ENCODE measurements around the gene HRH2. TPM values are rescaled to one million over a fixed set of nuclear protein-coding genes. Genes with fewer than 3 reads are reported as not detected.
"Not testable (repeated sequence)": the region's sequence is repeated elsewhere in the genome, so short reads cannot be mapped to it uniquely, and the experiment has no call there.

HRH2 gene
- polyA plus RNA-seq, 3 donors, result 0.69 to 7.0 (median 4.7) TPM

DNA sequence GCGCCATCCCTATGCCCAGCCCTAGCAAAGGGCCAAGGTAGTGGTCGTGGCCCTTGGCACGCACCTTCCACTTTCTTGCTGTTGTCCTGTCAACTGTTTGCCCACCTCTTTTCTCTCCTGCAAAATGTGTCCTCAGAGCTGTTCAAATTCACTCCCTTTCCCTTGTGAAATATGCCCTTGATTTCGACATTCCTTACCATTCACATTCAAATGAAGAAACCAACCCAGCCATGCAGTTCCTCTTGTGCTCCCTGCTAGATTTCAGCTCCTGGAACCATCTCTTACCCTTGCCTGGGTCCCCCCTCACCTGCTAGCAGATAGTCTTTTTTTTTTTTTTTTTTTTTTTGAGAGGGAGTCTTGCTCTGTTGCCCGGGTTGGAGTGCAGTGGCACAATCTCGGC, 19.6 kb upstream of the HRH2 start:
- no peak overlapping the region for H3K27ac ChIP-seq (ENCODE audit: low read depth, low read length)
- 51 to 89% (median 57%) methylated on average over 6 of the region's 6 CpGs for WGBS, 3 donors

DNA sequence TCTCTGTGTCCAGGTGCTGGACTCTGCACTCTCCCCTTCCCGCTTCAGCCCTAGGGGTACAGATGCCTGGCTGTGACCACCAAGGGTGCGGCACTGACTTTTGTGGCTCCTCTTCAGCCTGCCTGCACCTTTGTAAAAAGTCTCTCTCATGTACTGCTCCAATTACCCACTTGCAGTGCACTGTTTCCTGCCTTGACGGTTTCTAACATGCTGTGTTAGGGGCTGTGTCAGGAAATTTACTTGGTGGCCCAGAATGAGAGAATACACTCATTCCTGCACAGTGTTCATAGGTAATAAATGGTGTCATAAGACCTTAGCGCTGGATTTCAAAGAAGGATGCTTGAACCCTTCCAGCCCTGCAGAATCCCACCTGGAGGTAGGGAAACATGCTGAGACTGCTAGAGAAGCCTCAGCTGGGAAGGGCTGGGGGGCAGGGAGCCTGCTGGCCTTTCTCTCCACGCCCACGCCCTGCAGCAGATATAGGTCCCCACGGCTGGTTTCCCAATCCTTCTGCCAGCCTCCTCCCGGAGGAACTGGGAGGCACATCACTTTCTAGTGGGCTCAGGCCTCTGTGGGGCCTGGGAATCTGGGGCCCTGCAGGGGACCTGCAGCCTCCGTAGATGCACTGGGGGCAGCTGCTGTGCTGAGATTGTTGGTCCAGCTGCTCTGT, 17.6 kb upstream of the HRH2 start:
- 49 to 71% (median 52%) methylated on average over 9 of the region's 9 CpGs for WGBS, 3 donors

DNA sequence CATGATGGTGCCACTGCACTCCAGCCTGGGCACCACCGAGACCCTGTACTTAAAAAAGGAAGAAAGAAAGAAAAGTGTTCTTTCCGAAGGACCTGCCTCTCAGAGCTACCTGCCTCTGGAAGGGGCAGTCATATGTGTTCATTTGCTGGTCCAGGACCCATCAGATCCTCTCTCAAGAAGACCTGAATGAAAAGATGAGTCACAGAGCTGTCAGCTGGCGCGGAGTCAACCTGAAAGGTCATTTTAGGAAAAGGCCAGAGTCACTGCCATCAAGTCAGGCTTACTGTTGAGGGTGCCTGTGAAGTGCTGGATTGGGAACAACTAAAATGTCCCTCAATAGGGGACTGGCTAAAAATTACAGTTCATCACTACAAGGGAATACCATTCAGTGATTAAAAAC, 14.9 kb upstream of the HRH2 start:
- WGBS, 3 donors, result 90 to 92% (median 92%) methylated on average over 4 of the region's 4 CpGs

More for the DNA sequence above, 17.6 kb upstream of the HRH2 start:
- H3K27ac ChIP-seq (ENCODE audit: low read depth, low read length), result no peak overlapping the region

GRCh38 chr5:175646251-175646650, 11.6 kb upstream of the HRH2 start:
- no peak overlapping the region for H3K27ac ChIP-seq (ENCODE audit: low read depth, low read length)
- WGBS, 3 donors, result 86 to 90% (median 89%) methylated on average over 3 of the region's 3 CpGs

More for the DNA sequence above, 14.9 kb upstream of the HRH2 start:
- H3K27ac ChIP-seq (ENCODE audit: low read depth, low read length), result no peak overlapping the region

DNA sequence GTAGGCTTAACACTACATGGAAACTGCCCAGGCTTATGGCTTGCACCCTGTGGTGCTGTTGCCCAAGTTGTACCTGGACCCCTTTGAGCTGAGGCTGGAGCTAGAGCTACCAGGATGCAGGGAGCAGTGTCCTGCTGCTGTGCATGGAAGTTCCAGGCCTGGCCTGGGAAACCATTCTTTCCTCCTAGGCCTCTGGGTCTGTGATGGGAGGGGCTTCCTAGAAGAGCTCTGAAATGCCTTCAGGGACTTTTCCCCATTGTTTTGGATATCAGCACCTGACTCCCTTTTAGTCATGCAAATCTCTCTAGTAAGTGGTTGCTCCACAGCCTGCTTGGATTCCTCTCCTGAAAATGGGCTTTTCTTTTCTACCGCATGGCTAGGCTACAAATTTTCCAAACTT, 7.9 kb upstream of the HRH2 start:
- WGBS, 3 donors, result 95 to 100% (median 100%) methylated on average over 1 of the region's 1 CpG
- H3K27ac ChIP-seq (ENCODE audit: low read depth, low read length), result no peak overlapping the region

GRCh38 chr5:175650430-175651205, 7.3 kb upstream of the HRH2 start:
- not testable (repeated sequence) for H3K27ac ChIP-seq (ENCODE audit: low read depth, low read length)

- WGBS, 3 donors, result 46 to 75% (median 47%) methylated on average over 11 of the region's 11 CpGs
- H3K27ac ChIP-seq (ENCODE audit: low read depth, low read length), result no peak overlapping the region
Measured at GRCh38 chr5:175652741-175653663, 4.9 kb upstream of the HRH2 start.

DNA sequence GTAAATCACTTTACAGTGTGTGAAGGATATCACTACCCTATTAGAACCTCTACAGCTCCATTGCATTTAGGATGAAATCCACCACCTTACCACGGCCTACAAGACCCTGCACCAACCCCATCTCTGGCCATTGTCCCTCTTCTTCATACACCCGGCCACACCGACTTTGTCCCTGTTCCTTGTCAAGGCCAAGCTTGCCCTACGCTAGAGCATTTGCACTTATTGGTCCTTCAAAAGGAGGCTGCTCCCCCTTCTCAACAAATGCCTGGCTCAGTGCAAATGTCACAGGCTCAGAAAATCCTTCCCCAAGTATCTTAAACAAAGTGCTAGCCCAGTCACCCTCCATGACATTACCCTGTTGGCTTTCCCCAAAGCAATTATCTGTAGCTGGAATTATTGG, 4.1 kb upstream of the HRH2 start:
- 89 to 91% (median 90%) methylated on average over 4 of the region's 4 CpGs for WGBS, 3 donors
- no peak overlapping the region for H3K27ac ChIP-seq (ENCODE audit: low read depth, low read length)

DNA sequence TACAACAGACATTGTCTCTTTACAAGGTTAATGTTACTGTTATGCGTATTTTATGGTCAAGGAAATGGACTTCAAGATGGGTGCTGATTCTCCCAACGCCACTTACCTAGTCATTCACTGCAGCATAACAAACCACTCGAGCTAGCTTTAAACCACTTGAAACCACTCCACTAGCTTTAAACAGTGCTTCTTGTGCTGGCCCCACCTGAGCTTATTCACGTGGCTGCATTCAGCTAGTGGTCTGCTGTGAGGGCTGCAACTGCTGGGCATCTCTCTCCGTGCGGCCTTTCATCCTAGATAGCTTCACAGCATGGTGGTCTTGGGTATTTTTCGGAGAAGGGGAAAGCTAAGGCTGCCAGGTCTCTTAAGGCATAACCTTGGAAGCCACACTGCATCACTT, 3.5 kb upstream of the HRH2 start:
- H3K27ac ChIP-seq (ENCODE audit: low read depth, low read length), result no peak overlapping the region
- 79 to 90% (median 84%) methylated on average over 7 of the region's 7 CpGs for WGBS, 3 donors

- WGBS, 3 donors, result 76 to 86% (median 80%) methylated on average over 8 of the region's 8 CpGs
- no peak overlapping the region for H3K27ac ChIP-seq (ENCODE audit: low read depth, low read length)
Measured at GRCh38 chr5:175654807-175655206, 3.1 kb upstream of the HRH2 start.

GRCh38 chr5:175655411-175655810, 2.5 kb upstream of the HRH2 start:
- no peak overlapping the region for H3K27ac ChIP-seq (ENCODE audit: low read depth, low read length)
- WGBS, 3 donors, result 43 to 88% (median 59%) methylated on average over 2 of the region's 2 CpGs

DNA sequence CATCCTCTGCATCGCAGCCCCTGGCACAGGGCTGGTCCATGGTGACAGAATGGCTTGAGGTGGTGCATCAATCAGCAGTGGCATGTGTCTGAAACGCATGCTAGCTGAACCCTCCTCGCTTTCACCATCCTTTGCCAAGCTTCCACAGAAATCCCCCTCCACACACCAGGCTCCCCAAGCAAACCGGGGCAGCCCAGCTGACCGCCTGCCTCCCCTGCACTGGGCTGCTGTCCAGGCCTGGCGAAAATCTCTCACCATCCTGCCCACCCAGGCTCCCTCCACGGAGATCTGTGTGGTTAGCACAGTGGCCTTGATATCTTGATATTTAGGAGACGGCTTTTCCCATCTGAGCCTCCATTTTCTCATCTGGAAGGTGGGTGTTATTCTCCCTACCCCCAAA, 905 bp upstream of the HRH2 start:
- no peak overlapping the region for H3K27ac ChIP-seq (ENCODE audit: low read depth, low read length)
- WGBS, 3 donors, result 62 to 70% (median 68%) methylated on average over 8 of the region's 8 CpGs

DNA sequence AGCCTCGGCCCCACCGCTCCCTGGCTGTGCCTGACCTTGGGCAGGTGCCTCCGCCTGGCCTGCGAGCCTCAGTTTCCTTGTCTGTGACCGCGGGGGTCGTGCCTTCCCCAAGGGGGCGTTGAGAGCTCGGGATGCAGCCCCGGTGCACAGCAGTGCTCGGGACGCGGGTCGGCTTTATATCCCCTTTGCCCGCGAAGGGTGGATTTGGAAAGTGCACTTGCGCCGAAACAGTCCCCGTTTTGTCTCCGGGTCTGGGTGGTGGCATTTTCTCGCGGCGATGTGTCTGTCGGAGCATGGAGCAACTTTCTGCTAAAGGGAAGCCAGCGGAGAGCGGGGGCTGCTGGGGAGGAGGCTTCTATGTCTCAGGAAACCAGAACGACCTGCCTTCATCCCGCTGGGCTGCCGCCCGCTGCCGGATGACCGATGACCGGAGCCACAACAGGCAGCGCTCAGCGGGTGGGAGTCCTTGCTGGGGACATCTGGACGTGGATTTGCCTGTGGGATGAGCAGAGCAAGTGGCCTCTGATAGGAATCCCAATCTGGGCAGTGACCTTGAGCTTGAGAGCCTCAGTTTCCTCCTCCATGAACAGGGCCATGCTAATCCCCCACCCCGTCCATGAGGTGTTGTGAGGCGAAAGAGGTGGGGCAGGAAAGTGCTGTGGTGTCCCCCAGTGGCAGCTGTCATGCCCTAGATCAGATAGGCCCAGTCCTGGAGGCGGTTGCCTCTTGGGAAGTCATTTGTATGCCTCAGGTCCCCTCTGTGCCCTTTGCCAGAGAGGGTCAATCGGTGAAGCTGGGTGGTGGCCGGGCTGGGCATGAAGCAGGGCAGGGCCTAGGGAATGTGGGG, 651 bp downstream of the HRH2 start:
- WGBS, 3 donors, result 8 to 18% (median 9%) methylated on average over 41 of the region's 41 CpGs
- no peak overlapping the region for H3K27ac ChIP-seq (ENCODE audit: low read depth, low read length)

DNA sequence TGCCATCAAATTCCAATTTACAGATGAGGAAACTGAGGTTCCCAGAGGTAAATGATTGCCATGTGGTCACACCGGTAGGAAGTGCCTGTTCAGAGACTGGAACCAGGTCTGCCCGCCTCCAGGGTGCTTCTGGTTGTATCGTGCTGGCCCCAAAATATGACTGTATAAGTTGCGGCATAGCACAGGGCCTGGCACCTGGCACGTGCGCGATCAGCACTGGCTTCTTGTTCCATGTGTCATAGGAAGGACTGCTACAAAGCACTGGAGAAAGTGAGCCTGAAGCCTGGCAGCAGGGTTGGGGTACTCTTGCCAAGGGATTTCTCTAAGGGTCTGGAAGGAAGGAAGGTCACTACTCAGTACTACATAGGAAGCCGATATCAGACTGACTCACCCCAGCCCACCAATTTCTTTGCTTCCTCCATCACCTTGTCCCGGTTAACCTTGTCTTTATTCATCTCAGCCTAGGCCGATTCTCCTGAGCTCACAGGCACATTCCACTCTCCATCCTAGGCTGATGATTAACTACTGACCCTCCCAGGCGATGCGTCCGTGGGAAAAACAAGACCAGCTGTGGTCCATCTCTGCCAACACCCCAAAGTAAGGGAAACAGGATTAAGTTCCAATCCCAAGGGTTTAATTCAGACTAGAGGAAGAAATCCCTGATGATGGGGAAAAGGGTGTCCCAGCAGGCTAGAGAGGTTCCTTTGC, 1.8 kb downstream of the HRH2 start:
- WGBS, 3 donors, result 65 to 68% (median 66%) methylated on average over 13 of the region's 13 CpGs
- H3K27ac ChIP-seq (ENCODE audit: low read depth, low read length), result no peak overlapping the region

DNA sequence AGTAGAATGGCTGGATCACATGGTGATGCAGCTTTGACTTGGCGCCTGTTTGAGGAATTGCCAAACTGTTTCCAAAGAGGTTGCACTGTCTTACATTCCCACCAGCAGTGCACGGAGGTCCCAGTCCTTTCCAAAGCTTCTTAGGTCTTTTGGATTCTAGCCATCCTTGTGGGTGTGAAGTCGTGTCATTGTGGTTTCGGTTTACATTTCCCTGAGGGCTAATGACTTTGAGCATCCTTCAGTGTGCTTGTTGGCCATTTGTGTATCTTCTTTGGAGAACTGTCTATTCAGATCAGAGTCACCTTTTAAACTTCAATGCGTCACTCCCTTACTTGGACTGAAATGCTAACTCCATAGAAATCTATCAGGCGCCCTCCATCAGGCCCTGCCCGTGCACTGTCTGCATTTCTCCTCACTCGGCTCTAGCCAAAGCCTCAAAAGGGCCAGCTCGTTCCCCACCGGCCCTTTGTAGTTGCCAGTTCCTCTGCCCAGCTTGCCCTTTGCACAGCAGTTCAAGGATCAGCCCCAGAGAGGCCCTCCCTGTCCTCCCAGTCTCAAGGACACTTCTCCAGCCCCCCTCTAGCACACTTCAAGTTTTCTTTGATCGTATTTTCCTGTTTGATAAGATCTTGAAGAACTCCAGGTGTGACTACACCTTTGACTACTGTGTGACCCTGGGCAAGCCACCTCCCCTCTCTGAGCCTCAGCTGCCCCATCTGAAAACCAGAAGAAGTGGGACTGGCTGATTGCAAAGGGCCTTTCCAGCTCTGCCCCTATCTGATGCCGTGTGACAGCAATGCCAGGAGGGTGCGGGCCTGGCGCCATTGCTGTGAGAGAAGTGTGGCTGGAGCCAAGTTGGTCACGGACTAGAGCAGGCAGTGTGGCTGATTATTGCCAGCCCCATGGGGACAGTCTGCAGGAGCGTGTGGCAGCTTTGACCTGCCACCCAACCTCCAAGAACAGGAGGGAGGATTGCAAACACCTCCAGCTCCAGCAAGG, 5.6 kb downstream of the HRH2 start:
- no peak overlapping the region for H3K27ac ChIP-seq (ENCODE audit: low read depth, low read length)
- 50 to 68% (median 65%) methylated on average over 16 of the region's 16 CpGs for WGBS, 3 donors

DNA sequence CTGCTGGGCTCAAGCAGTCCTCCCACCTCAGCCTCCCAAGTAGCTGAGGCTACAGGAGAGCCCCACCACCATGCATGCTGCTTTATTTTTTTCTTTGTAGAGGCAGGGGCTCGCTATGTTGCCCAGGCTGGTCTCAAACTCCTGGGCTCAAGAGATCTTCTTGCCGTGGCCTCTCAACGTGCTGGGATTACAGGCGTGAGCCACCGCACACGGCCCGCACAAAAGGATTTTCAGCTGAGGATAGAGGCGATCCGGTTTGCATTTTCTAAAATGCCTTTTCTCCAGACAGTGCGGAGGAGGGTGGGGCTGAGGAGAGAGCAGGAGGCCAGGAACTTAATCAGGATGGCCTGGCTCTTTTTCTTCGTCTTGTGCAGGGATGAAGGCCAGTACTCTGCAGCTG, 6.9 kb downstream of the HRH2 start:
- no peak overlapping the region for H3K27ac ChIP-seq (ENCODE audit: low read depth, low read length)
- 79 to 92% (median 81%) methylated on average over 11 of the region's 11 CpGs for WGBS, 3 donors
